ENCODE data around the gene KPTN. TPM values are rescaled to one million over a fixed set of nuclear protein-coding genes. Genes with fewer than 3 reads are reported as not detected.

The KPTN gene
- total RNA-seq, 1 donor: 1.3 TPM

- no peaks in the 10 kb centered on the region for H3K9me3 ChIP-seq (ENCODE audit: low read depth, low read length)
- no peaks in the 10 kb centered on the region for H3K4me1 ChIP-seq (ENCODE audit: insufficient read depth, low read length)
- H3K4me3 ChIP-seq (ENCODE audit: low read length): no peak overlapping the region
- H3K27me3 ChIP-seq (ENCODE audit: insufficient read depth, low read length): peaks cover 38% of the 10 kb centered on the region
Measured at GRCh38 chr19:47471381-47471732, 12.7 kb downstream of the KPTN start.

DNA sequence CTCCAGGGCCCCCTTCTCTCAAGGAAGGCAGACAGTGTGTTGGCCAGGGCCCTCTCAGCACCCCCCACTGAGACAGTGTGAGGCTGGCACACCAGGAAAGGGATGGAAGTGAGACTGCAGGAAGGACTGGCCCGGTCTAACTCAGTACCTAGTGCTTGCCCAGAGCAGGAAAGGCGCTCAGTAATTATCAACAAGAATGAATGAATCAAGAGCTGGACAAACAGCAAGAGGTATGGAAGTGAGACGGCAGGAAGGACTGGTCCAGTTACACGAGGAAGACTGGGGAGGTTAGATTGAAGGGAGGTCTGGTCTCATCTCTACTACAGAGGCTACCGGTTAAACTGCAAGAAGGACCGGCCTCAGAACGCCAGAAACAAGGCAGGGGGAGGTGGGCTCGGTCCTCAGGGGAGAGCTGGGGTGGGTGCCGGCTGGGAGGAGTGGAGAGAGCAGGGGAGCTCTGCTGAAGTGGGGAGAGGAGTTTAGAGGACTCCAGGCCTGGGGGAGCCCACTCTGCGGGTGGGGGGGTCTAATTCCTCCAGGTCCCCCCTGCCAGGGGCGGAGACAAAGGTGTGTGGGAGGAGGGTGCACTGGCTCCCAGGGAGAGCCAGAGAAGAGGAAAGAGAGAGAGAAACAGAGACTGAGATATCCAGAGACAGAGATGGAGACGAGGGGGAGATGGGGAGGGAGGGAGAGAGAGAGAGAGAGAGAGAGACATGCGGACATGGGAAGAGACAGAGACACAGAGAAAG, 13.4 kb downstream of the KPTN start:
- Histone ChIP-seq H3K4me3 (ENCODE audit: low read length) (no peak overlapping the region), H3K27me3 (ENCODE audit: insufficient read depth, low read length) (peaks cover 38% of the 10 kb centered on the region), H3K4me1 (ENCODE audit: insufficient read depth, low read length) (no peaks in the 10 kb centered on the region), H3K9me3 (ENCODE audit: low read depth, low read length) (no peaks in the 10 kb centered on the region)

DNA sequence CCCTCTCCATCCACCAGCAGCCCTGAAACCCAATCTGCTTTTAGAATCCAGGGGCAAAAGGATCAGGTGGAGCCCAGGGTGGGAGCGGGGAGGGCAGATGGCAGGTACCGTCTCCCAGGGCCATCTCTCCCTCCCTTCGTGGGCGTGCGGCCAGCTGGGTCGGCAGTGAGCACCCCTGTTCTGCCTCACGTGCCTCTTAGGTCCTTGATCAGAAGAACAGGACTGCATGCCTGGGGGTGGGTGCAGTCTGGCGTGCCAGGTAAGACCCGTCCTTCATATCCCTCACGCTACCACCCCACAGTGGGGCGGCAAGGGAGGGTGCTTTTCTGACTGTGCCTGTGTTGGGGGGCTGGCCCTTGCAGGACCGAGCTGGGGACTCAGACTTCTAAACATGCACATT, 14.3 kb downstream of the KPTN start:
- Histone ChIP-seq H3K4me1 (ENCODE audit: insufficient read depth, low read length) (no peaks in the 10 kb centered on the region), H3K9me3 (ENCODE audit: low read depth, low read length) (no peaks in the 10 kb centered on the region), H3K27me3 (ENCODE audit: insufficient read depth, low read length) (peaks cover 41% of the 10 kb centered on the region), H3K4me3 (ENCODE audit: low read length) (no peak overlapping the region)

- Histone ChIP-seq H3K4me1 (ENCODE audit: insufficient read depth, low read length) (no peaks in the 10 kb centered on the region), H3K27me3 (ENCODE audit: insufficient read depth, low read length) (peaks cover 41% of the 10 kb centered on the region), H3K4me3 (ENCODE audit: low read length) (no peak overlapping the region), H3K9me3 (ENCODE audit: low read depth, low read length) (no peaks in the 10 kb centered on the region)
Measured at GRCh38 chr19:47469363-47469700, 14.7 kb downstream of the KPTN start.

GRCh38 chr19:47467914-47468313, 16.1 kb downstream of the KPTN start:
- H3K4me3 ChIP-seq (ENCODE audit: low read length): no peak overlapping the region
- no peaks in the 10 kb centered on the region for H3K9me3 ChIP-seq (ENCODE audit: low read depth, low read length)
- no peaks in the 10 kb centered on the region for H3K4me1 ChIP-seq (ENCODE audit: insufficient read depth, low read length)
- H3K27me3 ChIP-seq (ENCODE audit: insufficient read depth, low read length): peaks cover 41% of the 10 kb centered on the region

DNA sequence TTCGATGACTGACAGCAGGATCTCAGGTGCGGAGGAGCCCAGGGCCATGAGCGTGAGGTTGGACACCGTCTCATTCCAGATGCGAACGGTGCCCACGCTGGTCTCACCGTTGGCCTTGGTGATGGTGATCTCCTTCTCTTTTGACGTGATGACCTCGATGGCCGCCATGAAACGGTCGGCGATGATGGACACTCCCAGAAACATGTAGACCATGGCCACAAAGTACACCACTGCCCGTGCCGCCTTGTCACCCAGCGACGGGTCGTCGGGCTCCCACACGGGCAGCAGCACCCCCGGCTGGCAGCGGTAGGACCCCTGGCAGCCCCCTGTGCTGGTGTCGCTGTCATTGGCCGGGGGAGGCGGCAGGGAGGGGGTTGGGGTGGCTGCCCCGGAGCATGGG, 18.1 kb downstream of the KPTN start:
- Histone ChIP-seq H3K4me1 (ENCODE audit: insufficient read depth, low read length) (no peaks in the 10 kb centered on the region), H3K9me3 (ENCODE audit: low read depth, low read length) (no peaks in the 10 kb centered on the region), H3K27me3 (ENCODE audit: insufficient read depth, low read length) (peaks cover 29% of the 10 kb centered on the region), H3K4me3 (ENCODE audit: low read length) (no peak overlapping the region)

GRCh38 chr19:47464675-47465419, 19.2 kb downstream of the KPTN start:
- Histone ChIP-seq H3K9me3 (ENCODE audit: low read depth, low read length) (no peaks in the 10 kb centered on the region), H3K4me1 (ENCODE audit: insufficient read depth, low read length) (no peaks in the 10 kb centered on the region), H3K27me3 (ENCODE audit: insufficient read depth, low read length) (peaks cover 18% of the 10 kb centered on the region), H3K4me3 (ENCODE audit: low read length) (no peak overlapping the region)

DNA sequence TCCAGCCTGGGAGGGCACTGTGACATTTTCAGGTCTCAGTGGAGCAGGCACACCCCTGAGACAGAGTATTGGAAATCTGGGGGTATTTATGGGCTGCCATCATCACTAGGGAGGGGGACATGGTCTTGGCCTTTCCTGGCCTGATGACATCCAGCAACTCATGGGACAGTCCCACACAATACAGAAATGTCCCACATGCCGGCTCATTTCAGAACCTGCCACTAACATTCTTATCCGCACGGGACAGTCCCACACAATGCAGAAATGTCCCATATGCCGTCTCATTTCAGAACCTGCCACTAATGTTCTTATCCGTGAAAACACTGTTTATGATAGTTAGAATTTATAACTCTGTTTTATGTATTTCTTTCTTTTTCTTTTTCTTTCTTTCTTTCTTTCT, 22.1 kb downstream of the KPTN start:
- Histone ChIP-seq H3K9me3 (ENCODE audit: low read depth, low read length) (no peaks in the 10 kb centered on the region), H3K27me3 (ENCODE audit: insufficient read depth, low read length) (peaks cover 29% of the 10 kb centered on the region), H3K4me3 (ENCODE audit: low read length) (no peak overlapping the region), H3K4me1 (ENCODE audit: insufficient read depth, low read length) (no peaks in the 10 kb centered on the region)

GRCh38 chr19:47459477-47459876, 24.5 kb downstream of the KPTN start:
- Histone ChIP-seq H3K4me1 (ENCODE audit: insufficient read depth, low read length) (no peaks in the 10 kb centered on the region), H3K9me3 (ENCODE audit: low read depth, low read length) (no peaks in the 10 kb centered on the region), H3K4me3 (ENCODE audit: low read length) (no peak overlapping the region), H3K27me3 (ENCODE audit: insufficient read depth, low read length) (peaks cover 44% of the 10 kb centered on the region)

GRCh38 chr19:47458672-47459071, 25.3 kb downstream of the KPTN start:
- peaks cover 44% of the 10 kb centered on the region for H3K27me3 ChIP-seq (ENCODE audit: insufficient read depth, low read length)
- H3K4me3 ChIP-seq (ENCODE audit: low read length): no peak overlapping the region
- no peaks in the 10 kb centered on the region for H3K9me3 ChIP-seq (ENCODE audit: low read depth, low read length)
- H3K4me1 ChIP-seq (ENCODE audit: insufficient read depth, low read length): no peaks in the 10 kb centered on the region

DNA sequence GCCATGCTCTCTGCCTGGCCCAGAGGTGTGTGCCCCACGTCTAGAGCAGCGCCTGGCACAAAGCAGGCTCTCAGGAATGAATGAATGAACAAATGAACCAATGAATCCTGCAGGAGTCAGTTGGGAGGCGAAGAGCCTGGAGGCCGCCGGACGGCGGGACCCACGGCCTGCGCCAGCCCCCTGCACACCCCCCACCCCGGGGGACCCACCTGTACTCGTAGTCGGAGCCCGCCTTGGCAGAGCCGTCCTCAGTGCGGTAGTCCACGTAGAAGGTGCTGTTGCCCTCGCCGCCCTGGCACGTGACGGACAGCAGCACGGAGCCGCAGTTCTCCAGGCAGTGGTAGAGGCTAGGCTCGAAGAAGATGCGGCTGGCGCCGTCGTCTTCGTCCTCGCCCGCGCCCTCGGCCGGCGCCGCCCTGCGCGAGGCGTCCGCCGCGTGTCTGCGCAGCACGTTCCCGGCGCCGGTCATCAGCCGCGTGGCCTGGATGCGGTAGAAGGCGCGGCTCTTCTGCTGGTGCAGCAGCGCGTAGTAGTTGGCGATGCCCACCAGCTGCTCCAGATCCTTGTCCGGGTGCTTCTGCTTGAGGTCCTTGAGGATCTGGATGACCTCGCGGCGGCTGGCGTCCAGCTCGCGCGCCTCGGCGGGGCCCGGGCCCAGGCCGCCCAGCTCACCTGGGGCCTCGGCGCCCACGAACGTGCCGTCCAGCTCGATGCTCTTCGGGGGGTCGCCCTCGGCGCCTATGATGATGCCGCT, 27.1 kb downstream of the KPTN start:
- no peaks in the 10 kb centered on the region for H3K4me1 ChIP-seq (ENCODE audit: insufficient read depth, low read length)
- H3K27me3 ChIP-seq (ENCODE audit: insufficient read depth, low read length): peaks cover 44% of the 10 kb centered on the region
- no peak overlapping the region for H3K4me3 ChIP-seq (ENCODE audit: low read length)
- no peaks in the 10 kb centered on the region for H3K9me3 ChIP-seq (ENCODE audit: low read depth, low read length)

DNA sequence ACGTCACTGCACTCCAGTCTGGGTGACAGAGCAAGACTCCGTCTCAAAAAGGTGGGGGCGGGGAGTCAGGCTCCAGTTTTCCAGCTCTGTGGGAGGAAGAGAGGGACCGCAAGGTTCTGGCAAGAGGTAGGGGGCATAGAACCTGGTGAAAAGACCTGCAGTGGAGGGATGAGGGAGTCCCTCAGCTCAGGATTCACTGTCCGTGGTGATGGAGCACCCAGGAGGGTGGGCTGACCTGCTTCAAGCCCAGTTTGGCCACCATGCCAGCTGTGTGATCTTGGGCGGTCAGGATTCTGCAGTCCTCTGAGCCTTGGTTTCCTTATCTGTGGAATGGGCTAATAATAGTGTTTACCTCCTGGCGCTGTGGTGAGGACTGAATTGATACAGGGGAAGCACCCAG, 33.5 kb downstream of the KPTN start:
- Histone ChIP-seq H3K4me3 (ENCODE audit: low read length) (no peak overlapping the region), H3K9me3 (ENCODE audit: low read depth, low read length) (no peaks in the 10 kb centered on the region), H3K4me1 (ENCODE audit: insufficient read depth, low read length) (peaks cover 24% of the 10 kb centered on the region), H3K27me3 (ENCODE audit: insufficient read depth, low read length) (peaks cover 27% of the 10 kb centered on the region)

DNA sequence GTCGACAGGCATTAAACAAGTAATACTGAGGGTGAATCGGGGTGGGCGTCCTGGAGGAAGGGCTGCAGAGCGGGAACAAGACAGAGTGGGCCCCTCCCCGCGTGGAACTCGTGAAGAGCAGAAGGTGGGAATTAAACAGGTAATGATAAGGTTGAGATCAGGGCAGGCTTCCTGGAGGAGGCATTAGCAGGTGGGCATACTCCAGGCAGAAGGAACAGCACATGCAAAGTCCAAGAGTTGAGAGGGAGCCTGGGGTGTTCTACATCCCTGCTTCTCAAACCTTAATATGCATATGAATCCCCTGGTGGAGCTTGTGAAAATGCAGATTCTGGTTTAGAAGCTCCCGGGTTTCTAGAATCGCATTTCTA, 35.7 kb downstream of the KPTN start:
- Histone ChIP-seq H3K27me3 (ENCODE audit: insufficient read depth, low read length) (peaks cover 38% of the 10 kb centered on the region), H3K4me1 (ENCODE audit: insufficient read depth, low read length) (peaks cover 35% of the 10 kb centered on the region), H3K9me3 (ENCODE audit: low read depth, low read length) (no peaks in the 10 kb centered on the region), H3K4me3 (ENCODE audit: low read length) (no peak overlapping the region)

DNA sequence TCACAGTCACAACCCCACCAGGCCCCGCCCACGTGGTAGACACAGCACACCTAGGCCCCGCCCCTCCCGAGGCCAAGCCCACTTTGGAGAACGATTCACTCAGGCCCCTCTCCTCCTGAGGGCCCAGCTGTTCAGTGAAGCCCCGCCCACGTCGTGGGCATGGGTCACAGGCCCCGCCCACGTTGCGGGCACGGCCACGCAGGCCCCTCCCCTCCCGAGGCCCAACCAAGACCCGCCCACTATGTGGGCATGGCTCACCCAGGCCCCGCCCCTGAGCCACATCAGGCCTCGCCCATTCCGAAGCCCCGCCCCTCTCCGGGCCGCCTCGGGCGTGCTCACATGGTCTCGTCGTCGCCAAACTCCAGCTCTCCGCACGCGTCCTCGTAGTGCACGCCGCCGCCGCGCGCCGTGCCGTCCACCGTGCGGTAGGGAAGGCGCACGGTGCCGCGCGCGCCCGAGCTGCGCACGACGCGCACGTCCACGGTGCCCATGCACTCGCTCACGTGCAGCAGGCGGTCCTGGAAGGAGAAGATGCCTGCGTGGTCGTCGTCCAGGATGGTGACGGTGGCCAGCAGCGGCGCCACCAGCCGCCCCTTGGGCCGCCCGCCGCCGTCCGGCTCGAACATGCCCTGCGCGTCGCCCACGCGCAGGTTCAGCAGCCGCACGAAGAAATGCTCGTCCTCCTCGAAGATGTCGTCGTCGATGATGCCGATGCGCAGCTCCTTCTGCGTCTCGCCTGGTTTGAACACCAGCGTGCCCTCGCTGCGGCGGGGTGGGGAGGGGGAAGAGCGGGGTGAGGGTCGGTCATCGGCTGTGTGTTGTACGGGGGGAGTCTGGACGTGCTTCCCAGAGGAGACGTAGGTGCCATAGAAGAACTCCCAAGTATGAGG, 36.3 kb downstream of the KPTN start:
- peaks cover 35% of the 10 kb centered on the region for H3K4me1 ChIP-seq (ENCODE audit: insufficient read depth, low read length)
- H3K9me3 ChIP-seq (ENCODE audit: low read depth, low read length): no peaks in the 10 kb centered on the region
- H3K4me3 ChIP-seq (ENCODE audit: low read length): no peak overlapping the region
- peaks cover 40% of the 10 kb centered on the region for H3K27me3 ChIP-seq (ENCODE audit: insufficient read depth, low read length)

Measured in mononuclear cell (primary cell).